ENCODE results near the gene IPO13.

IPO13 gene

DNA sequence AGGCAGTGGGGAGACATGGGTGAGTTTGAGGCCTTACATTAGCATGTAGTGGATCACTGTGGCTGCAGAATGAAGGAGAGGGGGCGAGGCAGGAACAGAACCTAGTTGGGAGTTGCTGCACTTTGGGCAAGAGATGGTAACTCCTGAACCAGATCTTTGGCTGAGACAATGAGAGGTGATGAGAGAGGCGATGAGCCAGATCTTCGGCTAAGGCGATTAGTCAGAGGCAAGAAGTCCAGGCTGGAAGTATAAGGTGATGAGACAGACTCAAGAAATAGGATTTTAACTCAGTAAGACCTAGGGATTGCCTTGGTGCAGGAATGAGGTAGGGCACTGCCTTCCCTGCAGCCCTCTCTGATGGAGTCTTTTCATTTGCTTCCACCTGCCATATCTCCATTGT lies 22.2 kb upstream of the IPO13 start:
- Histone ChIP-seq H3K4me3 (ENCODE audit: low read length) (no peak overlapping the region), H3K27ac (ENCODE audit: low read length) (no peak overlapping the region), H3K36me3 (replicated peaks; ENCODE audit: insufficient read depth, low read length) (no peaks in the 10 kb centered on the region), H3F3A (ENCODE audit: insufficient read depth, low read length) (no peaks in the 10 kb centered on the region), H3K27me3 (replicated peaks; ENCODE audit: insufficient read depth, low read length) (no peaks in the 10 kb centered on the region), H3K4me2 (ENCODE audit: low read depth, low read length) (no peak overlapping the region), H3K4me1 (ENCODE audit: low read length) (no peaks in the 10 kb centered on the region), H3K9me2 (replicated peaks; ENCODE audit: insufficient read depth, low read length) (no peaks in the 10 kb centered on the region), H3K9me3 (replicated peaks; ENCODE audit: insufficient read depth, low read length) (no peaks in the 10 kb centered on the region), H4K20me1 (ENCODE audit: insufficient read depth, low read length) (no peaks in the 10 kb centered on the region), H3K79me2 (ENCODE audit: low read length) (no peaks in the 10 kb centered on the region), H3K9ac (ENCODE audit: low read length) (no peak overlapping the region), H2AFZ (ENCODE audit: low read length) (no peak overlapping the region)
- no peak for DNase-seq
- TF ChIP-seq EZH2 (optimal IDR thresholded peaks at IDR 0.05; ENCODE audit: low read depth, low read length) (no peak), EZH2phosphoT487 (IDR thresholded peaks at IDR 0.05; ENCODE audit: low read length) (no peak)
- TF ChIP-seq, protein P1, sequence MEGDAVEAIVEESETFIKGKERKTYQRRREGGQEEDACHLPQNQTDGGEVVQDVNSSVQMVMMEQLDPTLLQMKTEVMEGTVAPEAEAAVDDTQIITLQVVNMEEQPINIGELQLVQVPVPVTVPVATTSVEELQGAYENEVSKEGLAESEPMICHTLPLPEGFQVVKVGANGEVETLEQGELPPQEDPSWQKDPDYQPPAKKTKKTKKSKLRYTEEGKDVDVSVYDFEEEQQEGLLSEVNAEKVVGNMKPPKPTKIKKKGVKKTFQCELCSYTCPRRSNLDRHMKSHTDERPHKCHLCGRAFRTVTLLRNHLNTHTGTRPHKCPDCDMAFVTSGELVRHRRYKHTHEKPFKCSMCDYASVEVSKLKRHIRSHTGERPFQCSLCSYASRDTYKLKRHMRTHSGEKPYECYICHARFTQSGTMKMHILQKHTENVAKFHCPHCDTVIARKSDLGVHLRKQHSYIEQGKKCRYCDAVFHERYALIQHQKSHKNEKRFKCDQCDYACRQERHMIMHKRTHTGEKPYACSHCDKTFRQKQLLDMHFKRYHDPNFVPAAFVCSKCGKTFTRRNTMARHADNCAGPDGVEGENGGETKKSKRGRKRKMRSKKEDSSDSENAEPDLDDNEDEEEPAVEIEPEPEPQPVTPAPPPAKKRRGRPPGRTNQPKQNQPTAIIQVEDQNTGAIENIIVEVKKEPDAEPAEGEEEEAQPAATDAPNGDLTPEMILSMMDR (IDR thresholded peaks at IDR 0.05; ENCODE audit: low read length): no peak

DNA sequence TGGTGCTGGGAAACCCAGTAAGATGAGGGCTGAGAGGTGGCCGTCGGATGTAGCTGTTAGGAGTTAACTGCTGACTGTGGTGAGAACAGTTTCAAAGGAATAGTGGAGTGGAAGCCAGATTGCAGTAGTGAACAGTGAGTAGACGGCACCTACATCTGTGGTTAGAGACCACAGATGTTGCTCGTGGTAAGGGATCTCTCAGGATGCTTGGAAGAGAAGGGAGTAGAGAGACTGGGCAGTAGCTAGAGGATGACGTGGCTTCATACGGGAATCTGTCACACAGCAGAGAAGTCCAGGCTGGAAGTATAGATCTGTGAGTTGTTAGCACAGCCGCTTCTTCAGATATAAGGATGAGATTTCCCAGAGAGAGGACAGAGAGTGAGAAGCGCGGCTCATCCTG lies 20.9 kb upstream of the IPO13 start:
- Histone ChIP-seq H3K9me3 (replicated peaks; ENCODE audit: insufficient read depth, low read length) (no peaks in the 10 kb centered on the region), H3K9me2 (replicated peaks; ENCODE audit: insufficient read depth, low read length) (no peaks in the 10 kb centered on the region), H4K20me1 (ENCODE audit: insufficient read depth, low read length) (no peaks in the 10 kb centered on the region), H3K79me2 (ENCODE audit: low read length) (no peaks in the 10 kb centered on the region), H2AFZ (ENCODE audit: low read length) (no peak overlapping the region), H3K27ac (ENCODE audit: low read length) (no peak overlapping the region), H3K4me3 (ENCODE audit: low read length) (no peak overlapping the region), H3F3A (ENCODE audit: insufficient read depth, low read length) (no peaks in the 10 kb centered on the region), H3K4me1 (ENCODE audit: low read length) (no peaks in the 10 kb centered on the region), H3K36me3 (replicated peaks; ENCODE audit: insufficient read depth, low read length) (no peaks in the 10 kb centered on the region), H3K27me3 (replicated peaks; ENCODE audit: insufficient read depth, low read length) (no peaks in the 10 kb centered on the region), H3K9ac (ENCODE audit: low read length) (no peak overlapping the region), H3K4me2 (ENCODE audit: low read depth, low read length) (no peak overlapping the region)
- TF ChIP-seq, protein P1 (IDR thresholded peaks at IDR 0.05; ENCODE audit: low read length): no peak
- TF ChIP-seq EZH2phosphoT487 (IDR thresholded peaks at IDR 0.05; ENCODE audit: low read length) (no peak), EZH2 (optimal IDR thresholded peaks at IDR 0.05; ENCODE audit: low read depth, low read length) (no peak)
- no peak for DNase-seq

DNA sequence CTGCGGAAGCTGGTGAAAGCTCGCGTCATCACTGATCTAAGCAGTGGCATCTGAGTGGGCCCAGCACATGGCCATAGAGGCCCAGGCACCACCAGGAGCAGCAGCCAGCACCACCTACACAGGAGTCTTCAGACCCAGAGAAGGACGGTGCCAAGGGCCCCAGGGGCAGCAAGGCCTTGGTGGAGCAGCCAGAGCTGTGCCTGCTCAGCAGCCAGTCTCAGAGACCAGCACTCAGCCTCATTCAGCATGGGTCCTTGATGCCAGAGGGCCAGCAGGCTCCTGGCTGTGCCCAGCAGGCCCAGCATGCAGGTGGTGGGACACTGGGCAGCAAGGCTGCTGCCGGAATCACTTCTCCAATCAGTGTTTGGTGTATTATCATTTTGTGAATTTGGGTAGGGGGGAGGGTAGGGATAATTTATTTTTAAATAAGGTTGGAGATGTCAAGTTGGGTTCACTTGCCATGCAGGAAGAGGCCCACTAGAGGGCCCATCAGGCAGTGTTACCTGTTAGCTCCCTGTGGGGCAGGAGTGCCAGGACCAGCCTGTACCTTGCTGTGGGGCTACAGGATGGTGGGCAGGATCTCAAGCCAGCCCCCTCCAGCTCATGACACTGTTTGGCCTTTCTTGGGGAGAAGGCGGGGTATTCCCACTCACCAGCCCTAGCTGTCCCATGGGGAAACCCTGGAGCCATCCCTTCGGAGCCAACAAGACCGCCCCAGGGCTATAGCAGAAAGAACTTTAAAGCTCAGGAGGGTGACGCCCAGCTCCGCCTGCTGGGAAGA lies 16.4 kb upstream of the IPO13 start:
- Histone ChIP-seq H3K4me3 (ENCODE audit: low read length) (no peak overlapping the region), H3K4me1 (ENCODE audit: low read length) (peaks cover 5% of the 10 kb centered on the region), H3K9ac (ENCODE audit: low read length) (no peak overlapping the region), H4K20me1 (ENCODE audit: insufficient read depth, low read length) (no peaks in the 10 kb centered on the region), H3F3A (ENCODE audit: insufficient read depth, low read length) (no peaks in the 10 kb centered on the region), H3K36me3 (replicated peaks; ENCODE audit: insufficient read depth, low read length) (no peaks in the 10 kb centered on the region), H3K9me2 (replicated peaks; ENCODE audit: insufficient read depth, low read length) (no peaks in the 10 kb centered on the region), H3K9me3 (replicated peaks; ENCODE audit: insufficient read depth, low read length) (no peaks in the 10 kb centered on the region), H3K27ac (ENCODE audit: low read length) (no peak overlapping the region), H2AFZ (ENCODE audit: low read length) (no peak overlapping the region), H3K79me2 (ENCODE audit: low read length) (no peaks in the 10 kb centered on the region), H3K4me2 (ENCODE audit: low read depth, low read length) (no peak overlapping the region), H3K27me3 (replicated peaks; ENCODE audit: insufficient read depth, low read length) (no peaks in the 10 kb centered on the region)
- peak; percentile 24 for DNase-seq
- TF ChIP-seq, protein P1 (IDR thresholded peaks at IDR 0.05; ENCODE audit: low read length): peak; percentile 57
- TF ChIP-seq EZH2 (optimal IDR thresholded peaks at IDR 0.05; ENCODE audit: low read depth, low read length): no peak
- TF ChIP-seq EZH2phosphoT487 (IDR thresholded peaks at IDR 0.05; ENCODE audit: low read length): no peak

All from MM.1S (cell line).